ENCODE measurements around the gene ABHD15.

Gene ABHD15

GRCh38 chr17:29526322-29526721, 40.5 kb downstream of the ABHD15 start:
- DNase-seq (ENCODE audit: low spot score) = no peak

GRCh38 chr17:29524692-29525091, 42.1 kb downstream of the ABHD15 start:
- DNase-seq (ENCODE audit: low spot score) = no peak

- DNase-seq (ENCODE audit: low spot score) = no peak
Measured at GRCh38 chr17:29518359-29518758, 48.5 kb downstream of the ABHD15 start.

- DNase-seq (ENCODE audit: low spot score) = no peak
Measured at GRCh38 chr17:29514792-29515191, 52.0 kb downstream of the ABHD15 start.

DNA sequence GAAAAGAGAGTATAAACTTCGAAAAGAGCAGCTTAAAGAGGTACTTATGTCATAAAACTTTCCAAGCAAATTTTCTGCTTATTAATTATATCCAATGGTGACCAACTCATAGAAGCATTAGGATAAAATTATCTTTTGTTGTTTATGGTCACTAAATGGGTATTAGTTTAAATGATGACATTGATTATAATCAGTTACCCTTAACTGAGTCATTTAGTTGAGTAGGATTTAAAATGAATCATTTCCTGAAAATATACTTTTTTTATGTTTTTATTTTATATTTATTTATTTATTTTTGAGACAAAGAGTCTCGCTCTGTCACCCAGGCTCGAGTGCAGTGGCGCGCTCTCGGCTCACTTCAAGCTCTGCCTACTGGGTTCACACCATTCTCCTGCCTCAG, 55.9 kb downstream of the ABHD15 start:
- DNase-seq (ENCODE audit: low spot score) = no peak

Data from CD4-positive, alpha-beta T cell treated with Interleukin-2 at 100 ng/mL for 4 hours (primary cell).